Trophoblast cell (in vitro differentiated cells and primary cell): ENCODE results near the gene PRKAA2.

ENCODE experiments used
- DNase-seq, 2 donors: peaks; one replicate each; pipeline ENCODE4 v3.0.0-alpha.2; 2016
- H2AFZ ChIP-seq: 2 replicates; pipeline ENCODE4 v1.6.1; 2013; ENCODE audit warnings: low read length, moderate library complexity, mild to moderate bottlenecking; ENCODE audit not compliant: insufficient read depth, poor library complexity
- H2AK5ac ChIP-seq: 2 replicates; pipeline ENCODE4 v1.6.1; 2013; ENCODE audit warnings: mild to moderate bottlenecking, low read length
- H2BK120ac ChIP-seq: 2 replicates; pipeline ENCODE4 v1.6.1; 2013; ENCODE audit warnings: low read length, mild to moderate bottlenecking, moderate library complexity; ENCODE audit not compliant: insufficient read depth, poor library complexity
- H2BK12ac ChIP-seq: 2 replicates; pipeline ENCODE4 v1.6.1; 2013; ENCODE audit warnings: mild to moderate bottlenecking, low read length, moderate library complexity
- H2BK5ac ChIP-seq: 2 replicates; pipeline ENCODE4 v1.6.1; 2013; ENCODE audit warnings: low read length, low read depth, moderate library complexity, mild to moderate bottlenecking; ENCODE audit not compliant: poor library complexity
- H3K14ac ChIP-seq: 2 replicates; pipeline ENCODE4 v1.6.1; 2013; ENCODE audit warnings: mild to moderate bottlenecking, low read length
- H3K18ac ChIP-seq: 2 replicates; pipeline ENCODE4 v1.6.1; 2013; ENCODE audit warnings: mild to moderate bottlenecking, low read length
- H3K23ac ChIP-seq: 2 replicates; pipeline ENCODE4 v1.6.1; 2013; ENCODE audit warnings: low read length
- H3K27ac ChIP-seq: 2 replicates; pipeline ENCODE4 v1.5.1; 2013; ENCODE audit warnings: low read depth, mild to moderate bottlenecking, inconsistent platforms, low read length, moderate library complexity
- H3K27me3 ChIP-seq: 2 replicates; pipeline ENCODE4 v1.6.1; 2013; ENCODE audit warnings: inconsistent platforms, mild to moderate bottlenecking, low read length, moderate library complexity; ENCODE audit not compliant: insufficient read depth
- H3K36me3 ChIP-seq, 2 experiments: 1 replicate in 1 of 2; 2 replicates in 1 of 2; pipeline ENCODE4 v1.6.1; 2013; ENCODE audit warnings: low read length in 2 of 2, mild to moderate bottlenecking in 2 of 2, moderate library complexity in 1 of 2; ENCODE audit not compliant: insufficient read depth in 2 of 2, control insufficient read depth in 1 of 2
- H3K4ac ChIP-seq: 2 replicates; pipeline ENCODE4 v1.6.1; 2013; ENCODE audit warnings: low read depth, mild to moderate bottlenecking, low read length, moderate library complexity
- H3K4me1 ChIP-seq, 2 experiments: 1 replicate in 1 of 2; 2 replicates in 1 of 2; pipeline ENCODE4 v1.6.1; 2013; ENCODE audit warnings: low read length in 2 of 2, mild to moderate bottlenecking in 2 of 2, moderate library complexity in 1 of 2; ENCODE audit not compliant: insufficient read depth in 2 of 2, control insufficient read depth in 1 of 2
- H3K4me2 ChIP-seq: 2 replicates; pipeline ENCODE4 v1.6.1; 2013; ENCODE audit warnings: inconsistent platforms, mild to moderate bottlenecking, low read length, moderate library complexity
- H3K4me3 ChIP-seq: 2 replicates; pipeline ENCODE4 v1.5.1; 2013; ENCODE audit warnings: mild to moderate bottlenecking, low read depth, low read length, inconsistent platforms
- H3K79me1 ChIP-seq: one replicate; pipeline ENCODE4 v1.6.1; 2013; ENCODE audit warnings: low read length
- H3K79me2 ChIP-seq: 2 replicates; pipeline ENCODE4 v1.6.1; 2013; ENCODE audit warnings: low read length, mild to moderate bottlenecking; ENCODE audit not compliant: control insufficient read depth, insufficient read depth, poor library complexity
- H3K9ac ChIP-seq: 2 replicates; pipeline ENCODE4 v1.6.1; 2013; ENCODE audit warnings: mild to moderate bottlenecking, low read length
- H3K9me3 ChIP-seq: 2 replicates; pipeline ENCODE4 v1.6.1; 2013; ENCODE audit warnings: low read depth, mild to moderate bottlenecking, control low read depth, inconsistent platforms, low read length; ENCODE audit not compliant: insufficient read depth
- H4K12ac ChIP-seq: 2 replicates; pipeline ENCODE4 v1.6.1; 2013; ENCODE audit warnings: low read depth, mild to moderate bottlenecking, low read length, moderate library complexity
- H4K8ac ChIP-seq: 2 replicates; pipeline ENCODE4 v1.6.1; 2013; ENCODE audit warnings: low read depth, mild to moderate bottlenecking, low read length, moderate library complexity
- H4K91ac ChIP-seq: one replicate; pipeline ENCODE4 v1.6.1; 2013; ENCODE audit warnings: low read depth, mild to moderate bottlenecking, low read length, moderate library complexity
- WGBS: extraction: QIAGEN DNeasy Blood & Tissue Kit; methylation state at CpG from one replicate; pipeline ENCODE4 v1.1.7; 2013; ENCODE audit warnings: missing lambda C conversion rate; ENCODE audit not compliant: insufficient read length, insufficient coverage; ENCODE audit errors: extremely low coverage; 5-methylcytosine and 5-hydroxymethylcytosine counted together

The PRKAA2 gene

GRCh38 chr1:56617141-56617540, 28.0 kb upstream of the PRKAA2 start:
- H3K23ac ChIP-seq, result no peak overlapping the region
- H3K27ac ChIP-seq, result no peak overlapping the region
- no peak overlapping the region for H3K4me3 ChIP-seq
- no peak overlapping the region for H4K8ac ChIP-seq
- peaks cover 1% of the 10 kb centered on the region for H3K79me1 ChIP-seq
- no peak overlapping the region for H2BK5ac ChIP-seq
- no peak overlapping the region for H3K18ac ChIP-seq
- H3K79me2 ChIP-seq, result no peaks in the 10 kb centered on the region
- no peak overlapping the region for H4K12ac ChIP-seq
- H2BK12ac ChIP-seq, result no peak overlapping the region
- peaks cover 2 to 5% of the 10 kb centered on the region in 2 experiments for H3K4me1 ChIP-seq
- no CpG with 5 or more reads among the region's 2 CpGs for WGBS
- H3K14ac ChIP-seq, result no peak overlapping the region
- H2BK120ac ChIP-seq, result no peak overlapping the region
- no peak overlapping the region for H3K4ac ChIP-seq
- H3K27me3 ChIP-seq, result no peaks in the 10 kb centered on the region
- H3K4me2 ChIP-seq, result no peak overlapping the region
- DNase-seq, result no peak
- H3K36me3 ChIP-seq, result no peaks in the 10 kb centered on the region
- H3K9ac ChIP-seq, result no peak overlapping the region
- no peaks in the 10 kb centered on the region for H3K9me3 ChIP-seq
- H2AFZ ChIP-seq, result no peak overlapping the region
- H4K91ac ChIP-seq, result no peak overlapping the region
- no peak overlapping the region for H2AK5ac ChIP-seq

GRCh38 chr1:56625819-56626440, 19.2 kb upstream of the PRKAA2 start:
- H3K27me3 ChIP-seq, result no peaks in the 10 kb centered on the region
- no peak overlapping the region for H2BK5ac ChIP-seq
- no peak for DNase-seq
- no peak overlapping the region for H3K14ac ChIP-seq
- no peak overlapping the region for H3K4me2 ChIP-seq
- H2BK12ac ChIP-seq, result no peak overlapping the region
- no peak overlapping the region for H3K18ac ChIP-seq
- H3K79me1 ChIP-seq, result no peaks in the 10 kb centered on the region
- H4K91ac ChIP-seq, result no peak overlapping the region
- no peaks in the 10 kb centered on the region for H3K4me1 ChIP-seq
- H3K79me2 ChIP-seq, result no peaks in the 10 kb centered on the region
- WGBS, result no CpG with 5 or more reads among the region's 5 CpGs
- no peaks in the 10 kb centered on the region for H3K9me3 ChIP-seq
- no peak overlapping the region for H3K9ac ChIP-seq
- H2BK120ac ChIP-seq, result no peak overlapping the region
- no peak overlapping the region for H3K27ac ChIP-seq
- no peak overlapping the region for H2AFZ ChIP-seq
- H3K4ac ChIP-seq, result no peak overlapping the region
- no peak overlapping the region for H3K23ac ChIP-seq
- H2AK5ac ChIP-seq, result no peak overlapping the region
- H3K36me3 ChIP-seq, result no peaks in the 10 kb centered on the region
- no peak overlapping the region for H4K12ac ChIP-seq
- no peak overlapping the region for H3K4me3 ChIP-seq
- no peak overlapping the region for H4K8ac ChIP-seq

GRCh38 chr1:56626546-56626945, 18.6 kb upstream of the PRKAA2 start:
- Histone ChIP-seq H3K27me3 (no peaks in the 10 kb centered on the region), H4K91ac (no peak overlapping the region), H3K79me2 (no peaks in the 10 kb centered on the region), H3K4me2 (no peak overlapping the region), H2AK5ac (no peak overlapping the region), H3K14ac (no peak overlapping the region), H2BK120ac (no peak overlapping the region), H2BK12ac (no peak overlapping the region), H3K18ac (no peak overlapping the region), H3K23ac (no peak overlapping the region), H3K4me1 (no peaks in the 10 kb centered on the region), H3K27ac (no peak overlapping the region), H4K12ac (no peak overlapping the region), H3K36me3 (no peaks in the 10 kb centered on the region), H3K9ac (no peak overlapping the region), H2AFZ (no peak overlapping the region), H3K79me1 (no peaks in the 10 kb centered on the region), H4K8ac (no peak overlapping the region), H3K4ac (no peak overlapping the region), H3K4me3 (no peak overlapping the region), H3K9me3 (no peaks in the 10 kb centered on the region), H2BK5ac (no peak overlapping the region)
- no peak for DNase-seq

- no peaks in the 10 kb centered on the region for H3K79me1 ChIP-seq
- no peaks in the 10 kb centered on the region for H3K36me3 ChIP-seq
- H3K14ac ChIP-seq, result no peak overlapping the region
- WGBS, result no CpG with 5 or more reads among the region's 3 CpGs
- H3K9me3 ChIP-seq, result no peaks in the 10 kb centered on the region
- H3K23ac ChIP-seq, result no peak overlapping the region
- no peak overlapping the region for H3K18ac ChIP-seq
- H4K8ac ChIP-seq, result no peak overlapping the region
- H3K9ac ChIP-seq, result no peak overlapping the region
- H3K4me2 ChIP-seq, result no peak overlapping the region
- H3K27ac ChIP-seq, result no peak overlapping the region
- H2BK120ac ChIP-seq, result no peak overlapping the region
- no peak for DNase-seq
- no peak overlapping the region for H2AFZ ChIP-seq
- no peak overlapping the region for H3K4me3 ChIP-seq
- H2BK5ac ChIP-seq, result no peak overlapping the region
- no peaks in the 10 kb centered on the region for H3K79me2 ChIP-seq
- H2BK12ac ChIP-seq, result no peak overlapping the region
- H3K4me1 ChIP-seq, result no peaks in the 10 kb centered on the region
- no peak overlapping the region for H2AK5ac ChIP-seq
- H4K91ac ChIP-seq, result no peak overlapping the region
- no peak overlapping the region for H4K12ac ChIP-seq
- no peak overlapping the region for H3K4ac ChIP-seq
- no peaks in the 10 kb centered on the region for H3K27me3 ChIP-seq
Observed at GRCh38 chr1:56627019-56627635, 18.0 kb upstream of the PRKAA2 start.
